H9 (cell line): ENCODE results near the gene HIBCH. TPM values are rescaled to one million over a fixed set of nuclear protein-coding genes. Genes with fewer than 3 reads are reported as not detected.
"Not testable (repeated sequence)": the region's sequence is repeated elsewhere in the genome, so short reads cannot be mapped to it uniquely, and the experiment has no call there.

ENCODE experiments used
- DNase-seq: peaks from one replicate; pipeline ENCODE4 v3.0.0-alpha.2; 2017
- H2AFZ ChIP-seq: one replicate; pipeline ENCODE4 v1.6.1; 2013; ENCODE audit warnings: mild to moderate bottlenecking, low read length, control low read depth, moderate library complexity
- H2AK5ac ChIP-seq: 2 replicates; pipeline ENCODE4 v1.6.1; 2013; ENCODE audit warnings: low read length, control low read depth, mixed read lengths; ENCODE audit not compliant: insufficient read length
- H2BK120ac ChIP-seq: one replicate; pipeline ENCODE4 v1.6.1; 2013; ENCODE audit warnings: low read depth, mild to moderate bottlenecking, low read length, control low read depth, inconsistent platforms; ENCODE audit not compliant: poor library complexity, severe bottlenecking
- H2BK12ac ChIP-seq: 2 replicates; pipeline ENCODE4 v1.6.1; 2013; ENCODE audit warnings: low read length, control low read depth, mixed read lengths, low read depth; ENCODE audit not compliant: insufficient read length
- H2BK15ac ChIP-seq: 2 replicates; pipeline ENCODE4 v1.6.1; 2013; ENCODE audit warnings: low read depth, low read length, control low read depth
- H2BK20ac ChIP-seq: one replicate; pipeline ENCODE4 v1.6.1; 2013; ENCODE audit warnings: low read depth, mild to moderate bottlenecking, low read length, control low read depth, inconsistent platforms; ENCODE audit not compliant: poor library complexity, severe bottlenecking
- H2BK5ac ChIP-seq: 2 replicates; pipeline ENCODE4 v1.6.1; 2013; ENCODE audit warnings: low read length, control low read depth, mixed read lengths; ENCODE audit not compliant: insufficient read length
- H3K14ac ChIP-seq: 2 replicates; pipeline ENCODE4 v1.6.1; 2013; ENCODE audit warnings: low read length, control low read depth; ENCODE audit not compliant: insufficient read depth
- H3K18ac ChIP-seq: 2 replicates; pipeline ENCODE4 v1.6.1; 2013; ENCODE audit warnings: low read depth, mild to moderate bottlenecking, mixed read lengths, low read length, control low read depth; ENCODE audit not compliant: insufficient read length
- H3K23ac ChIP-seq: 2 replicates; pipeline ENCODE4 v1.6.1; 2013; ENCODE audit warnings: low read length, control low read depth, mixed read lengths, low read depth; ENCODE audit not compliant: insufficient read length
- H3K23me2 ChIP-seq: 2 replicates; pipeline ENCODE4 v1.6.1; 2013; ENCODE audit warnings: low read depth, mild to moderate bottlenecking, mixed read lengths, low read length, control low read depth; ENCODE audit not compliant: insufficient read length, poor library complexity, severe bottlenecking
- H3K27ac ChIP-seq: 2 replicates; pipeline ENCODE4 v1.5.1; 2013; ENCODE audit warnings: low read length, control low read depth, mixed read lengths, low read depth; ENCODE audit not compliant: insufficient read length
- H3K27me3 ChIP-seq: 2 replicates; pipeline ENCODE4 v1.6.1; 2013; ENCODE audit warnings: low read length, control low read depth, inconsistent platforms; ENCODE audit not compliant: insufficient read depth
- H3K4ac ChIP-seq: 2 replicates; pipeline ENCODE4 v1.6.1; 2013; ENCODE audit warnings: low read depth, mild to moderate bottlenecking, control low read depth, inconsistent platforms, low read length, moderate library complexity
- H3K4me1 ChIP-seq: 2 replicates; pipeline ENCODE4 v1.6.1; 2013; ENCODE audit warnings: low read length, control low read depth, inconsistent platforms; ENCODE audit not compliant: insufficient read depth
- H3K4me2 ChIP-seq: 2 replicates; pipeline ENCODE4 v1.6.1; 2013; ENCODE audit warnings: low read length, control low read depth, mixed read lengths; ENCODE audit not compliant: insufficient read length, insufficient read depth
- H3K56ac ChIP-seq: 2 replicates; pipeline ENCODE4 v1.6.1; 2013; ENCODE audit warnings: low read depth, mild to moderate bottlenecking, mixed read lengths, low read length, control low read depth; ENCODE audit not compliant: insufficient read length
- H3K79me1 ChIP-seq: 2 replicates; pipeline ENCODE4 v1.6.1; 2013; ENCODE audit warnings: low read depth, mild to moderate bottlenecking, moderate library complexity, low read length, control low read depth, inconsistent platforms; ENCODE audit not compliant: insufficient read depth, poor library complexity, severe bottlenecking
- H3K79me2 ChIP-seq: 2 replicates; pipeline ENCODE4 v1.6.1; 2013; ENCODE audit warnings: low read length, control low read depth, inconsistent platforms; ENCODE audit not compliant: insufficient read depth
- H3K9ac ChIP-seq: 2 replicates; pipeline ENCODE4 v1.6.1; 2013; ENCODE audit warnings: low read length, control low read depth, mixed read lengths; ENCODE audit not compliant: insufficient read length; ENCODE audit errors: extremely low read depth
- H3K9me3 ChIP-seq: one replicate; pipeline ENCODE4 v1.6.1; 2013; ENCODE audit warnings: low read depth, low read length, inconsistent platforms; ENCODE audit not compliant: control insufficient read depth
- H3T11ph ChIP-seq: one replicate; pipeline ENCODE4 v1.6.1; 2013; ENCODE audit warnings: mild to moderate bottlenecking, low read length, control low read depth, inconsistent platforms
- H4K20me1 ChIP-seq: one replicate; pipeline ENCODE4 v1.6.1; 2013; ENCODE audit not compliant: control insufficient read depth, insufficient read length, insufficient read depth
- H4K5ac ChIP-seq: 2 replicates; pipeline ENCODE4 v1.6.1; 2013; ENCODE audit warnings: low read depth, mild to moderate bottlenecking, mixed read lengths, low read length, control low read depth; ENCODE audit not compliant: insufficient read length
- H4K8ac ChIP-seq: replicated peaks from 2 replicates; pipeline ENCODE4 v1.6.1; 2013; ENCODE audit warnings: low read length, control low read depth, mixed read lengths, low read depth; ENCODE audit not compliant: insufficient read length
- H4K91ac ChIP-seq: 2 replicates; pipeline ENCODE4 v1.6.1; 2013; ENCODE audit warnings: low read depth, mild to moderate bottlenecking, moderate library complexity, mixed read lengths, low read length, control low read depth; ENCODE audit not compliant: insufficient read length
- H3K27ac Mint-ChIP-seq, 3 experiments: 2 replicates in 2 of 3; 3 replicates in 1 of 3; pipeline ENCODE4 v1.8.0; 2020 to 2021; ENCODE audit warnings: mixed read lengths in 3 of 3, mild to moderate bottlenecking in 1 of 3, moderate library complexity in 1 of 3
- H3K27me3 Mint-ChIP-seq: 2 replicates; pipeline ENCODE4 v1.8.0; 2021; ENCODE audit warnings: low read depth, mild to moderate bottlenecking, moderate library complexity, mixed read lengths
- H3K36me3 Mint-ChIP-seq, 3 experiments: 2 replicates in 2 of 3; 3 replicates in 1 of 3; pipeline ENCODE4 v1.8.0; 2020 to 2021; ENCODE audit warnings: low read depth in 3 of 3, mixed read lengths in 3 of 3; ENCODE audit not compliant: insufficient read depth in 1 of 3
- H3K4me1 Mint-ChIP-seq, 2 experiments: 2 replicates each; pipeline ENCODE4 v1.8.0; 2020; ENCODE audit warnings: mixed read lengths in 2 of 2
- H3K4me3 Mint-ChIP-seq, 2 experiments: 2 replicates in 1 of 2; 3 replicates in 1 of 2; pipeline ENCODE4 v1.8.0; 2020 to 2021; ENCODE audit warnings: mild to moderate bottlenecking in 2 of 2, mixed read lengths in 2 of 2, moderate library complexity in 1 of 2
- H3K9me3 Mint-ChIP-seq, 2 experiments: 2 replicates in 1 of 2; 3 replicates in 1 of 2; pipeline ENCODE4 v1.8.0; 2020; ENCODE audit warnings: mild to moderate bottlenecking in 2 of 2, mixed read lengths in 2 of 2, moderate library complexity in 1 of 2
- WGBS: extraction: QIAGEN DNeasy Blood & Tissue Kit; methylation state at CpG from one replicate; pipeline ENCODE4 v1.1.7; 2013; ENCODE audit warnings: missing lambda C conversion rate, low lambda C conversion rate, mixed read lengths; ENCODE audit not compliant: insufficient read length; ENCODE audit errors: extremely low coverage; 5-methylcytosine and 5-hydroxymethylcytosine counted together
- total RNA-seq: library from RNA; stranded (reverse); gene quantifications from 2 replicates; pipeline ENCODE4 v1.2.1, GENCODE V29; 2021
- TF ChIP-seq, protein P1 (sequence below): fragments of 200-600 bp; sonication (generic); conservative IDR thresholded peaks from 3 replicates; pipeline ENCODE4 v1.8.0; 2021; ENCODE audit warnings: antibody characterized with exemption, mild to moderate bottlenecking

HIBCH gene
- total RNA-seq, 1 experiment from 2014 or later, result 28.0 TPM

DNA sequence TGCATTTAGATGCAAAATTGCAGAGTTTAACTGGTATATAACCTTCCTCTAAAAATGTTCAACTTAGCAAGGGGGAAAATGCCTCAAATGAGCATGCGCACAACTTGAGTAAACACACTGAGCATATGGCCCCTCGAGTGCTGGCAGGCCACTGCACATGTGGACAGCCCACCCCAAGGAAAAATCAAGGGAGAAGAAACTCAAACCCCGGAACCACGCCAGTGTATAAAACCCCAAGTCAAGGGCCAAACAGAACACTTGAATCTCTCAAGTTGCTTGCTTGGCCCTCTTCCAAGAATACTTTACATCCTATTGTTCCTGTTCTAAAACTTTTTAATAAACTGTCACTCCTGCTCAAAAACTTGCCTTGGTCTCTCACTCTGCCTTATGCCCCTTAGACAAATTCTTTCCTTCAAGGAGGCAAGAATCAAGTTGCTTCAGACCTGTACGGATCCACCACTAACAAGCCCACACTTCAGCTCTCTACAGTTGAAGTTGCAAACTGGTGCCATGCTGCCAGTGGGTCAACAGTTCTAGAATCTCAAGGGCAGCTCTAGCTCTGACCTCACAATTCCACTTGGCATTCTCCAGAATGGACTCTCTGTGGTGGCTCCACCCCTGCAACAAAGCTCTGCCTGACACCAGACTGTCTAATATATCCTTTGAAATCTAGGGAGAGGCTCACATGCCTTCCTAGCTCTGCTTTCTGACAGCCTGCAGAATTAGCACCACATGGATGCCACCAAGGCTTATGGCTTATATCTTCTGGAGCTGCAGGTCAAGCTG, 38.9 kb downstream of the HIBCH start:
- H3K4me3 Mint-ChIP-seq, result no peak overlapping the region
- peaks cover 6 to 7% of the 10 kb centered on the region in 2 experiments; a peak in 2 of 5 replicates for H3K9me3 Mint-ChIP-seq
- no CpG with 5 or more reads among the region's 5 CpGs for WGBS
- H3K27ac ChIP-seq, result no peak overlapping the region
- H2BK120ac ChIP-seq, result no peak overlapping the region
- H3K4me1 Mint-ChIP-seq, result peaks cover 0 to 7% of the 10 kb centered on the region in 2 experiments; a peak in 2 of 4 replicates
- H3K27me3 Mint-ChIP-seq, result no peaks in the 10 kb centered on the region
- DNase-seq, result no peak
- H3K23ac ChIP-seq, result no peak overlapping the region
- H3K4me2 ChIP-seq, result no peak overlapping the region
- H3K79me2 ChIP-seq, result 0 out of 2 replicates have a peak, but pooled peaks cover 2% of the 10 kb centered on the region
- H3K56ac ChIP-seq, result no peak overlapping the region
- H3K4ac ChIP-seq, result no peak overlapping the region
- H3K36me3 Mint-ChIP-seq, result peaks cover 31 to 48% (median 35%) of the 10 kb centered on the region in 3 experiments
- H4K91ac ChIP-seq, result no peak overlapping the region
- no peak overlapping the region for H3K14ac ChIP-seq
- H3K27me3 ChIP-seq, result no peaks in the 10 kb centered on the region
- H2BK15ac ChIP-seq, result no peak overlapping the region
- H2BK12ac ChIP-seq, result no peak overlapping the region
- no peak overlapping the region for H4K8ac ChIP-seq
- no peak overlapping the region for H2AK5ac ChIP-seq
- TF ChIP-seq, protein P1, sequence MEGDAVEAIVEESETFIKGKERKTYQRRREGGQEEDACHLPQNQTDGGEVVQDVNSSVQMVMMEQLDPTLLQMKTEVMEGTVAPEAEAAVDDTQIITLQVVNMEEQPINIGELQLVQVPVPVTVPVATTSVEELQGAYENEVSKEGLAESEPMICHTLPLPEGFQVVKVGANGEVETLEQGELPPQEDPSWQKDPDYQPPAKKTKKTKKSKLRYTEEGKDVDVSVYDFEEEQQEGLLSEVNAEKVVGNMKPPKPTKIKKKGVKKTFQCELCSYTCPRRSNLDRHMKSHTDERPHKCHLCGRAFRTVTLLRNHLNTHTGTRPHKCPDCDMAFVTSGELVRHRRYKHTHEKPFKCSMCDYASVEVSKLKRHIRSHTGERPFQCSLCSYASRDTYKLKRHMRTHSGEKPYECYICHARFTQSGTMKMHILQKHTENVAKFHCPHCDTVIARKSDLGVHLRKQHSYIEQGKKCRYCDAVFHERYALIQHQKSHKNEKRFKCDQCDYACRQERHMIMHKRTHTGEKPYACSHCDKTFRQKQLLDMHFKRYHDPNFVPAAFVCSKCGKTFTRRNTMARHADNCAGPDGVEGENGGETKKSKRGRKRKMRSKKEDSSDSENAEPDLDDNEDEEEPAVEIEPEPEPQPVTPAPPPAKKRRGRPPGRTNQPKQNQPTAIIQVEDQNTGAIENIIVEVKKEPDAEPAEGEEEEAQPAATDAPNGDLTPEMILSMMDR, result no peak
- peak overlapping the region; percentile 37 to 93 (median 53); a peak in 2 of 7 replicates for H3K27ac Mint-ChIP-seq
- H3K9me3 ChIP-seq, result no peaks in the 10 kb centered on the region
- no peaks in the 10 kb centered on the region for H3K4me1 ChIP-seq
- H3K18ac ChIP-seq, result no peak overlapping the region
- no peaks in the 10 kb centered on the region for H4K20me1 ChIP-seq
- no peak overlapping the region for H4K5ac ChIP-seq
- H2AFZ ChIP-seq, result no peak overlapping the region
- no peak overlapping the region for H2BK20ac ChIP-seq
- no peaks in the 10 kb centered on the region for H3K79me1 ChIP-seq
- no peaks in the 10 kb centered on the region for H3K23me2 ChIP-seq
- H3K9ac ChIP-seq, result no peak overlapping the region
- H2BK5ac ChIP-seq, result no peak overlapping the region
- H3T11ph ChIP-seq, result no peak overlapping the region

DNA sequence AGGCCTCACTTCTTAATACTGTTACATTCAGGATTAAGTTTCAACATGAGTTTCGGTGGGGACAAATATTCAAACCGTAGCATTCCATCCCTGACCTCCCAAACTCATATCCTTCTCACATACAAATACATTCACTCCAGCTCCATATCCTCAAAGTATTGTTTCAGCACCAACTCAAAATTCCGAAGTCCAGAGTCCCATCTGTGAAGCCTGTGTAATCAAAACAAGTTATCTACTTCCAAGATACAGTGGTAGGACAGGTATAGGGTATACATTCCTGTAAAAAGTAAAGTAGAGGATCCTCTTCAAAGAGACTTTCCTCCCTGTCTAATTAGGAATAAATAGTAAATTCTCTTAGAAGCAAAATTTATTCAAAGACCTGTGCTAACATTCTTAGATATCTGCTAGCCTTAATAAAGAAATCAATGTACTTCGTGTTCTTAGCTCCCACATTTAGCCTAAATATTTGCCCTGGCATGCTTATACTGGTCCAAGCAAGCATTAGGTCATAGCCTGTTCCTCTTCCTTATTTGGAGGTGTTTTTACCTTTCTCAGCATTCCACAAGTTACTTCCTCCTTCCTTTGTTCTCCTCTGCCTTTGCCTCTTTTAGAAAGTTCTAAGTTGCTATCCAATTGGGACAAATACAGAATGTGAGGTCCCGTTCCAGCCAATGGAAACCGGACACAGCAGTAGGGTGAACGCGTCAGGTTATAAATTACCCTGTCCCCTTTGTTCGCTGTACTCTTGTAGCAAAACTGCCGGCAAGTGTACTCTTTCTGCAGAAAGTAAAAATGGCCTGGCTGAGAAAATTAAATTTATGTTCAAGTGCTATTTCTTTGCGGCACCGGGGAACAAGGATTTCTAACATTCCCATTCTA, 40.1 kb downstream of the HIBCH start:
- H3K56ac ChIP-seq, H4K91ac ChIP-seq, H4K5ac ChIP-seq, H3K23me2 ChIP-seq, H2BK5ac ChIP-seq, H2AK5ac ChIP-seq, H3K23ac ChIP-seq, H3K4me2 ChIP-seq, H3K14ac ChIP-seq, DNase-seq, H3K9ac ChIP-seq, H2AFZ ChIP-seq, H3K9me3 ChIP-seq, H3K79me1 ChIP-seq, H2BK12ac ChIP-seq, H4K20me1 ChIP-seq, H3K27me3 ChIP-seq, H3K4me3 Mint-ChIP-seq, H3K4ac ChIP-seq, H4K8ac ChIP-seq, H3K27me3 Mint-ChIP-seq, H3K27ac ChIP-seq, H2BK15ac ChIP-seq, H3K9me3 Mint-ChIP-seq, H3K4me1 ChIP-seq, H3K79me2 ChIP-seq, H2BK20ac ChIP-seq: not testable (repeated sequence)
- H3K18ac ChIP-seq, result peak overlapping the region; percentile 59
- H3K36me3 Mint-ChIP-seq, result peaks cover 32 to 50% (median 33%) of the 10 kb centered on the region in 3 experiments
- peak overlapping the region; percentile 63 for H3T11ph ChIP-seq
- H2BK120ac ChIP-seq, result peak overlapping the region; percentile 51
- WGBS, result no CpG with 5 or more reads among the region's 12 CpGs
- peak overlapping the region in 2 of 3 experiments; percentile 84 to 89; a peak in 5 of 7 replicates for H3K27ac Mint-ChIP-seq
- H3K4me1 Mint-ChIP-seq, result peaks cover 0 to 12% of the 10 kb centered on the region in 2 experiments; a peak in 3 of 4 replicates
